Right kidney (tissue), 1 donor: ENCODE measurements around the gene IL20RA.
"Not testable (repeated sequence)": the region's sequence is repeated elsewhere in the genome, so short reads cannot be mapped to it uniquely, and the experiment has no call there.

ENCODE experiments used
- DNase-seq: peaks from one replicate; pipeline ENCODE4 v3.0.0-alpha.2; 2016

The IL20RA gene

DNA sequence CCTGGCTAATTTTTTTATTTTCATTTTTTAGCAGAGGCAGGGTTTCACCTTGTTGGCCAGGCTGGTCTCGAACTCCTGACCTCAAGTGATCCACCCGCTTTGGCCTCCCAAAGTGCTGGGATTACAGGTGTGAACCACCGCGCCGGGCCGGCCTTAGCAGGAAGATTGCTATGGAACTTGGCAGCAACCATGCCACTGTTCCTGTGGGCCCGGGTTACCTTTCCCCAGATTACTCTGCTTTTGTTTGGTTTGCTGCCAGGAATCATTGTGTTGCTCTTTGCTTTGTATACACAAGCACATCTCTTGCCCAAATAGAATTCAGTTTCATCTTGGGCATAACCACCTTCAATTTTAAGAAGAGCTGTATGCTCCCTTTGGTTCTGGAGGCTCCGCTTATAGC lies 71.0 kb downstream of the IL20RA start:
- not testable (repeated sequence) for DNase-seq

DNA sequence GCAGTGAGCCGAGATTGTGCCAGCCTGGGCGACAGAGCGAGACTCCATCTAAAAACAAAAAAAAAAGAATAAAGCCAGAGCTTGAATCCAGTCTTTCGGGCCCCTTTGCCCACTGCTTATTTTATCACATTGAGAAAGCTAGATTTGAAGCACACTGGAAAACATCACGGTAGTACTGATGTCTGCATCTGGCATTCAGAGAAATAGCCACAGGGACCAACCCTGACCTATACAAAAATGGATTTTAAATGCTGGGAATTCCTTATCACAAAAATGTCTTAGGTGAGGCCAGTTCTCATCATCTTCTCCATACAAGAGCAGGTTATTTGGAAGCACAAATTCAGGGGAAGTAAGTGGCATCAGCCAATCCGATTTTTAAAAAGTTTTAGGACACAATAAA lies 73.2 kb downstream of the IL20RA start:
- no peak for DNase-seq

- no peak for DNase-seq
Observed at GRCh38 chr6:136969930-136970329, 74.8 kb downstream of the IL20RA start.

- DNase-seq: no peak
Observed at GRCh38 chr6:136969433-136969832, 75.3 kb downstream of the IL20RA start.

DNA sequence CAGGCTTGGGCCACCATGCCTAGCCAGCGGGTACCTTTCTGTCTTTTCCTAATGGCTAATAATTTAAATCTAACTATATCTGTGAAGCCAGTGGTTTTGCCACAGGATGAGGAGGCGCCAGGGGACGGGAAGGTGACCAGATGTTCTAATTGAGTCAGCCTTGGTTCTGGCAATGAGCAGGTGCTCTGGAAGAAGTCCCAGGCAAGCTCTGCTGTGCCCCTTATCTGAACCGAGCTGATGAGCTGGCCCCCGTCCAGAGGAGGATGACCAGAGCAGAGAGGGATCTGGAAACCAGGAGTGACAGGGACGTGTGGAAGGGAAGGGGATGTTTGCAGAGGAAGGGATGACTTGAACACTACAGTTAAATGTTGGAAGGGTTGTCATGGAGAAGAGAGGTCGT lies 75.9 kb downstream of the IL20RA start:
- no peak for DNase-seq

GRCh38 chr6:136967876-136968752 lies 76.7 kb downstream of the IL20RA start:
- peak; percentile 42 for DNase-seq

DNA sequence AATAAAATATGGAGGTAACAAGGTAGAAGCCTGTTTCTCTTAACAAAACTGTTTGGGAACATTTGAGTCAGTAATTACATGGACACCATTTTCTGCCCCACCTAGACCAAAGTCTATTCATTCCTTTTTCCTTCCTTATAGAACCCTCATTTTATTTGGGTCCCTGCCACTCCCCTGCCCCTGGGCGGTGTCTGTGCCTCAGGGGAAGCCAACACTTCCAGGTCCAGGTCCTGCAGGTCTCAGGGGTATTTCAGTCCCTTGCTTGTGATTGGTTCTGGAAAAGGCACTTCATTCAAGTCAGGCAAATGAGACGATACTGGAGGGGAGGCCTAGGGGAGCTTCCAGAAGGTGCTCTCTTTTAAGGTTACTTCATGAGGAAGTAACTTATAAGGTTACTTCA lies 80.4 kb downstream of the IL20RA start:
- DNase-seq: no peak

DNA sequence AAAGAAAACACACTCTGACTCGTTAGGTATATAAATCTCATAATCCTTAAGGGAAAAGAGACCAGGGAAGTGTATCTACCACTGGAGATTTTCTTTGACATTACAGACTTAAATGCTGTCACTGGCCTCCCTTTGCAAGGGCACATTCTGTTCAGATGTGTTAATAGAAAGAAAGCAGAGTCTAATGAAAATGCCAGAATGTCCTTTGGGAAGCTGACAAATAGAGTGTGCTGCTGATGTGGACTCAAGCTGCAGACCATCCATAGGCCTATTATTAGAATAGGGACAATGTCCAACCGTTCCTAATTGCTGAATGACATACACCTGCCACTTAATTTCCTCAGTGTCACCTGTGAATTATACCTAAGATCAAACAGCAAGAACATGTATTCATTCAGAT lies 81.5 kb downstream of the IL20RA start:
- DNase-seq: no peak

- DNase-seq: no peak
Observed at GRCh38 chr6:136962661-136963060, 82.1 kb downstream of the IL20RA start.

GRCh38 chr6:136961848-136962247 lies 82.9 kb downstream of the IL20RA start:
- no peak for DNase-seq

- DNase-seq: no peak
Observed at GRCh38 chr6:136960781-136961180, 84.0 kb downstream of the IL20RA start.

GRCh38 chr6:136959935-136960334 lies 84.8 kb downstream of the IL20RA start:
- not testable (repeated sequence) for DNase-seq

DNA sequence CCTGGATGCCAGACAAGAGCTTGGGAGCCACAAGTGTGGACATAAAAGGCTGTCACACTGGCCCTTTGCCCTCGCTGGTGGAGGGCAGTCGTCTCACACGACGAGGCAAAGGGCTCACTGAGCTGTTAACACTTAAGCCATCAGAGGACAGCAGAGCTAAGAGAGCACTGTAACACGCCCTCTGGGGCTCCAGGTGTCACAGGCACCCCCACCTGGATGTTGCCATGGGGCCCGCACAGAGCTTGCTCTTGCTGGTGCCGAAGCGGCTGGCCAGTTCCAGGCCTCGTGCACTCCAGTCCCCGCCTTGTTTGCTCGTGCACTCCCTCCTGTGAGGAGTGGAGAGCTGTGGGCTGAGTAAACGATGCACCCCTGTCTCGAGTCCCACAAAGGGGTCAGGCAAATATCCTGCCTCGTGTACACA lies 85.3 kb downstream of the IL20RA start:
- no peak for DNase-seq

DNA sequence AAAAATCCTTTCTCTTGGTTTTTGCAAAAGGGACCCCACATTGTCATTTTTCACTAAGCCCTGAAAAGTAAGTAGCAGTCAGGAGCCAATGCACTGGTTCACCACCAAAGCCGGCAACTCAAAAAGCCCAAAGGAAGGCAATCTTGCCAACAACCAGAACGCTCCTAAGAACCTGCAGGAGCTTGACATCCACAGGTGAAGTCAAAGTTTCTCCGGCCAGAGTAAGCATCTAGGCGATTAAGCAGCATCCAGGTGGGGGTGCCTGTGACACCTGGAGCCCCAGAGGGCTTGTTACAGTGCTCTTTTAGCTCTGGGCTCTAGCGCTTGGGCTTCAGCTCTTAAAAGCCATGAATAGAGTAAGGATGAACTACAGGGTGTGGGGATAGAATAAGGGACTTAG lies 86.6 kb downstream of the IL20RA start:
- DNase-seq: no peak

- DNase-seq: no peak
Observed at GRCh38 chr6:136956590-136957544, 87.9 kb downstream of the IL20RA start.

- no peak for DNase-seq
Observed at GRCh38 chr6:136955123-136955522, 89.6 kb downstream of the IL20RA start.

- DNase-seq: no peak
Observed at GRCh38 chr6:136952714-136953260, 92.0 kb downstream of the IL20RA start.

- no peak for DNase-seq
Observed at GRCh38 chr6:136950436-136951126, 94.2 kb downstream of the IL20RA start.
